ENCODE data around the gene CD58. TPM values are rescaled to one million over a fixed set of nuclear protein-coding genes. Genes with fewer than 3 reads are reported as not detected.

CD58 gene
- total RNA-seq, 1 donor from 2014 or later = 20.6 TPM

- DNase-seq = no peak
Measured at GRCh38 chr1:116540088-116540487, 30.7 kb downstream of the CD58 start.

DNA sequence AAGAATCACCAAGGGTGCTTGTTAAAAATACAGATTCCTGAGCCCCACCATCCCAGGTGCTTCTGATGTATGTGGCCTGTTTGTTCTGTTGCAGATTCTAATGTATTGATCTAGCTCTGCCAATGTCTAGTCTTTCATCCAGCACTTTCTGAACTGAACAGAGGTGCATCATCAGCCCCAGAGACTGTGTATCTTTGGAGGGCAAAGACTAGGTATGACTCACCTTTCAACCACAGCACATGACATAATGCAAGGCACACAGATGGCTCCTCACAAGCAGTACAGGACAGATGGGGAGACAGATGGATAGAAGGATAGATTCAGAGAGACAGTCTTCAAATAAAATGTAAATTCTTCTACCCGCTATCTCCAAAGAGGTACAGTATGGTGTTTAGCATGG is 32.3 kb downstream of the CD58 start:
- DNase-seq = no peak

- DNase-seq = no peak
Measured at GRCh38 chr1:116537898-116538297, 32.9 kb downstream of the CD58 start.

GRCh38 chr1:116537040-116537831 is 33.6 kb downstream of the CD58 start:
- no peak for DNase-seq

DNA sequence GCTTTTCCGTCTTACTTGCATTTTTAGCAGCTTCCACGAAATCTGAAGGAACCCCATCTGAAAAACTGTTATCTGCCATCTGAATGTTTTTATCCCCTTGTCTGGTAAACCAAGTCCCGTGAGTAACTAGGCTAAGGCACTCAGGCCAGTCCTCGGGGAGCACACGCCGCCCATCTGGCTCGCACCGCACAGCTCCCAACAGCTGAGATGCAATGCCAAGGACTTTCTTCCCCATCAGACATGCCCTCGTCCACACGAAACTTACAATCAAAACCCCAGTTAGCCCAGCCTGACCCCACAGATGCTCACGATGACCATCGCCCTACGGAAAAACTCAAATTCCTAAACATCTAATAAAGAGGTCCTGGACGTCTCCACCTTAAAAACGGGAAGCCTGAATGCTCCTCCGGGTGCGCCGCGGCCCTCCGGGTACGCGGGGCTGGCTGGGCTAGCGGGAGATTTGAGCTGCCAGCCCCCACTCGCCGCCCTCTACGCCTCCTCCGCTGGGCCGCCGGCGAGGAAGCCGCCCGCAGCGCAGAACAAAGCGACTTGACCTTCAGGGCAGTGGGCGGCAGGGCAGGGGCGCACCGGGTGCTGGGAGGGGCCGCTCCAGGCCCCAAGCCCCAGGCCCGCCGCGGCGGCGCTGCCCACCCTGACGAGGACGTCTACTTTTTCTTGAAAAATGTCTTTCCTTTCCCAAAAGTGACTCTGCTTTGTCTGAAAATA is 36.6 kb downstream of the CD58 start:
- no peak for DNase-seq

DNA sequence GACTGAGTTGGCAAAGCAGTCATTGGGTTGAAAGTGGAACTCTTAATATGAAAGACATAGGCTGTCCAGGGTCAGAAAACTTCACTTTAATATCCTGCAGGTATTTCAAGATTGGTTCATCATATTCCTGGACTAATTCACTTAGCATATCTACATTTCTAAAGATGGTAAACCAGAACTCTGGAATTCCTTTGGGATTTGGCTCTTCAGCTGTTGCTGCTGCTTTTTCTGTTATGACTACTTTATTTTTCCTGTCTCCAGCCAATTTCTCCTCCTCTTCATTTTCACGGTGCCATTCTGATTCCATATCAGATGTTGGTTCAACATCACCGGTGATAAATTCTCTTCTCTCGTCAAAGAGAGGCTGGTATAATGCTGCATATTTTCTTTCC is 37.4 kb downstream of the CD58 start:
- no peak for DNase-seq

DNA sequence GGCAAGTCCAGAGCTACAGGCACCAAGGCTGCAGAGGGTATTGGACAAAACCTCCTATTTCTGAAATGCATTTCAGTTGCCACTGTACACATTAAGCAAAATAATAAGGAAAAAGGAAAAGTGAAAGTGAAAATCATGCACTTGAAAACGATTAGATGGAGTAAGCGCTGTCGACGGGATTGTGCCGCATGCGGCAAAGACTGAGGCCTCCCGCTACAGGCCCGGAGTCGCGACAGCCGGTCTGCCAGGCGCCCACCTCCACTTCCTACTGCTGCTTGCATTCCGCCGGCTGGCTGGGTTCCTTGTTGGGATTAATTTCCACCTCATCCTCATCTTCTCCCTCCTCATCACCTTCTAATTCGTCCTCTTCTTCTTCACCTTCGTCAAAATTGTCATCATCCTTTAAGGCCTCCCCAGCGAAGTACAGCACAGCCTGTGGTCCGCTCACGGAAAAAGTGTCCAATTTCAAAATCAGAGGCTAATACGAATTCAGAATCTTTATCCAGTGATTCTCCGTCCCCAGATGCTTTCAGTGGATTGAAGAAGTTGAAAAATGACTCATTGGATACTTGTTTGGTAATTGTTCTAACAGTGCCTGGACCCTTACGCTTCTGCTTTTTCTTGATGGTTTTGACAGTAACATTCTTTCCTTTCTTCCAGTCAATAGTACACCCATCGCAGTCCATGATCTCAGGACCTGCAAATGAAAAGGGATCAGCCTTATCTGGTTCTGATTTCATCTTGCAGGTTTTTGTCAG is 38.0 kb downstream of the CD58 start:
- no peak for DNase-seq

DNA sequence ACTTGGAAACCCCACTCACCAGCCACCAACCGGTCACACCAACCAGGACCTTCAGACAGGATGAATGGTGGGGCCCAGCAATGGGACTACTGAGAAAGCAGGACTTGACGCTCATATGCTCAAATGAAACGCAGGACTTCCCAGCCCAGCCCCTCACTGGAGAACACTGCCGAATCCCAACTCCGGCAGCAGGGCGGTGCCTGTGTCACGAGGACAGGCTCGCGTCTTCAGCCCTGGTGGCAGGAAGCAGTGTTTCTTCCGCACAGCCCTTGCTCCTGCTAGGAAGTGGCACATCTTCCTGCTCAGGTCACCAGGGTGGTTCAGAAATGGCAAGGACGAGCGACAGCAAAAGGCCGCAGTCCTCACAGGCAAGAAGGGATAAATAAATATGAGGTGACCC is 38.9 kb downstream of the CD58 start:
- no peak for DNase-seq

- no peak for DNase-seq
Measured at GRCh38 chr1:116529681-116530080, 41.1 kb downstream of the CD58 start.

- DNase-seq = no peak
Measured at GRCh38 chr1:116529199-116529631, 41.6 kb downstream of the CD58 start.

DNA sequence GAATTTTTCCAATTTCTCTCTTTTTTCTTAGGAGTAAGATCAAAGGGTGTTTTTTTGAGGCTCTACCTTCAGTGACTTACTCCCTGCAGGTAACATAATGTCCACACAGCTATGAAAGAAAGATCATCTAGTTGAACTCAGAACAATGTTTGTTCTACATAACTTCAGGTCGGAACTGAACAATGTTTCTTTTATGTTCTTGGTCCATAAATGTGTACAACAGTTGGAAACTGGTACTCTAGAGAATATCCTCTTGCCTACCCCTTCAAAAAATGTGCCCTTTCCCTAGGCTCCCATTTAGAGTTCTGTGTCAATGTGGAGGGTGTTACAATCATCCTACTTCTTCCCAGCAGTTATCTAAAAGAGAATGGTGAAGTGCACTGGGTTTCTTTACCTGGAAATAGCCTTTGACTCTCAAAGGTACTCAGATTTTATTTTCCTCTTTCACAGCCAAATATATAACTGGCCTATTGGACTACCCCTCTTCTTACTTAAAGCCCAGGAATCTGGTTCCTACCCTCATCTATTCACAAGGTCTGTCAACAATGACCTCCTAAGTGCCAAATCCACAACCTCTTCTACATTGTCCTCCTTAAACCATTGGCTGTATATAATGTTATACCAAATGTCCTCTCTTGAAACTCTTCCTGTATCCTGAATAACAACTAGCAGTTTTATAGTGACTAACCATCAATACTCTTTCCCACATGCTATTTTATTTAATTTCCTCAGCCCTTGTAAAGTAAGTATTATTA is 42.3 kb downstream of the CD58 start:
- no peak for DNase-seq

DNA sequence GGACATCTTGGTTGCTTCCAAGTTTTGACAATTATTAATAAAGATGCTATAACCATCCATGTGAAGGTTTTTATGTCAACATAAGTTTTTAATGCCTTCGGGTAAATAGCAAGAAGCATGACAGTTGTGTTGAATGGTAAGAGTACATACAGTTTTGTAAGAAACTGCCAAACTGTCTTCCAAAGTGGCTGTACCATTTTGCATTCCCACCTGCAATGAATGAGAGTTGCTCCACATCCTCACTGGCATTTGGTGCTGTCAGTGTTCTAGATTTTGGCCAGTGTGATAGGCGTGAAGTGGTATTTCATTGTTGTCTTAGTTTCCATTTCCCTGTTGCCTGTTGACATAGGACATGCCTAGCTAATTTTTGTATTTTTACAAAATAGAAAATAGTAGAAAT is 45.4 kb downstream of the CD58 start:
- DNase-seq = no peak

- no peak for DNase-seq
Measured at GRCh38 chr1:116521186-116521585, 49.6 kb downstream of the CD58 start.

- DNase-seq = no peak
Measured at GRCh38 chr1:116518400-116518799, 52.4 kb downstream of the CD58 start.

DNA sequence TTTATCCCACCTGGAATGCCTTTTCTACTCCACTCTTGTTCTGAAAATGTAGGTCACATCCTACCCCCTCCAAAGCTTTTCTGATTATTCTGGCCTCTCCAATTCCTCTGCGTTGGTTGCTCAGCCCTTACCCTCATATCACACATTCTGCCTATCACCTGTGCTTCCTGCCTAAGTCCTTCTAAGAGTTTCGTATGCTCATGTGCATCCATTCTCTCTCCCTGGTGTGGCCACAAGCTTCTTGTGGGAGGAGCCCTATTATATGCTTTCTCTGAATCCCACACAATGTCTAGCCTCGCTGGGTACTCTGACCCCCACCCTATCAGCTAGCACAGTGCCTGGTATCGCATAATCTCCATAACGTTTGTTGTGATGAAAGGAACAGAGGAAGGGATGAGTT is 54.2 kb downstream of the CD58 start:
- DNase-seq = no peak

GRCh38 chr1:116515702-116516101 is 55.1 kb downstream of the CD58 start:
- no peak for DNase-seq

DNA sequence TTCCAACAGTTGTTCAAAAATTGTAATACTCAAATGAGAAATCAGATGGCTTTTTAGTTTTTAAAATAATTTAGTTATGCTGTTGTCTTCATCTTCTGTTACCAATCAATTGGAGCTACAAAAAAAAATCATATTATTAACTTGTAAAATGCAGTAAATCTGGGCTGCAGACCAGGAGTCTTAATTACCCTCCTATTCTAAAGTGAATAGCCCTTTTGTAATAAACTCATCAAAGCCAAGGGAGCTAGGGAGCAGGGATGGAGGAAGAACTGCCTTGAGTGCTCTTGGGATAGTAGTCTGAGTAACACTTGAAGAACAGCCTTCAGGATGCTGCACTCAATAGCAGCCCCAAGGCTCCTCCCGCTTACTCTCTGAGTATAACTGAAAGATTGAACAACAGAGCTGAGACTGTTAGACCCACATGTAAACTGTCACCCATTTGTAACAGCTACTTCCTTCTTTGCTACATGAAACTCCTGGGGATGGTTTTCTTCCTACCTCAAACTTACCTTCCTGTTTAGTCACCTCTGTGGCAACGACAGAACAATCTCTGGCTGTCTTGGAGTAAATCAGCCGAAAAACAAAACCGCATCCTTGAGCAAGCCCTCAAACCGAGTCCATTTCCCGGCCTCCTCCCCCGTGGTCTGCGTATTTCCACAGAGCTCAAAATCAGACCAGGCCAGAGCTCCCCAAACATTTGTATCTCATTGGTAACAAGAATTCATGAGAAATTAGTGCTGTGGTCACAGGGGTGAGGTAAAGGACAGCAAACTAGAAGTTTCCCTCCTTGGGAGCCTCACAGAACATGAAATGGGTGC is 55.9 kb downstream of the CD58 start:
- DNase-seq = no peak

DNA sequence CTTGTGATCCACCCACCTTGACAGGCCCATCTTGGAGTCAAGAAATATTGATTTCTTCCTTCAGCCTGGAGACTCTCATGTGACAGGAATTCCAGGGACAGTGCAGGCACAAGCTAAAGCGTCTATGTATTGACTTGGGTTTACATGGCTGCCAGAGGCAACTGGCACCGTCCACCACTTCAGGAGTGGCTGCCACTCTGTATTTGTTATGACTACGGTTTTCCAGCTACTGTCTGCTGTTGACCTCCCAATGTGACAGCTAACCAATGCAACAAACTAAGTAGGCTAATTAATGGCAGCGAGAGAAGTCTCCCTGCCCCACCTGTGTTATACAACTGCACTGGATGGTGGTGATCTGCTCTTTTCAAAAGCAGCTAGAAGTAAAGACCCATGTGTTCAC is 56.9 kb downstream of the CD58 start:
- DNase-seq = peak; percentile 36

GRCh38 chr1:116511459-116512019 is 59.3 kb downstream of the CD58 start:
- no peak for DNase-seq

- DNase-seq = no peak
Measured at GRCh38 chr1:116510361-116510760, 60.5 kb downstream of the CD58 start.

Data from tongue (tissue), 2 donors.